AG08395 (cell line): ENCODE results near the gene WDR4.
"Not testable (repeated sequence)": the region's sequence is repeated elsewhere in the genome, so short reads cannot be mapped to it uniquely, and the experiment has no call there.

ENCODE experiments used
- DNase-seq: peaks from one replicate; pipeline ENCODE4 v3.0.0; 2012; ENCODE audit warnings: mixed read lengths, low spot score

Gene WDR4

GRCh38 chr21:42878678-42878992 lies 704 bp downstream of the WDR4 start:
- peak; percentile 15 for DNase-seq

- DNase-seq: not testable (repeated sequence)
Observed at GRCh38 chr21:42875811-42876210, 3.5 kb downstream of the WDR4 start.

DNA sequence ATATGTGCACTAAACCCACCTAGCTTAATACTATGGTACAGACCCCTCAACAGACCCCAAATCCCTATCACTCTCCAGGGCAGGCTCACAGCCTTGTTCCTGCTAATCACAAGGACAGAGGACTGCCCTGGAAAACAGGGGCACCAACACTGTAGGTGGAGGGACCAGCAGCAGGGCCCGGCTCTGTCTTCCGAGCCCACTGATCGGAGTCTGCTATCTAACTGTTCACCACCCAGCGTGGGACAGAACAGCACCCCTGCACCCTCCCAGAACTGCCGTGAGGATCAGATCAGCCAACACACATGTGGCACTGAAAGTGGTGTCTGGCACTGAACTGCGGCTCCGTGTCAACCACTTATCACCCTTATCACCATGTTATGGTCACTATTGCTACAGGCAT lies 6.2 kb downstream of the WDR4 start:
- no peak for DNase-seq

DNA sequence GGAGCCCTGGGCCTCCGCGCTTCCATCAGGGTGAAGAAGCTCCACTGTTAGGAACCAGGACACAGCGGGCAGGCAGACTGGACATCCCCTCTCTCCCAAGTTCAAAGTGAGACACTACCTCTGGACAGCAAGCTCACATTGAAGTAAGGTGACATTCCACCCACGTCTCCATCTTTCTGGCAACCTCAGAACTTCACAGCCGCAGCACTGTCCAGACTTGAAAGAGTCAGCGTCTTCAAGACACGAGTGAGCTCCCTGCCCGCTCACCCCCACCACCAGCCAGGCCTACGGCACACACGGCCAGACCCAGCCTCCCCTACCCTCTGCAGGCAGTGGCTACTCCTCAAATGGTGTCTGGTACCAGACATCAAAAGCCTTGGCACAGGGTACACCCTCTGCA lies 11.1 kb downstream of the WDR4 start:
- no peak for DNase-seq

DNA sequence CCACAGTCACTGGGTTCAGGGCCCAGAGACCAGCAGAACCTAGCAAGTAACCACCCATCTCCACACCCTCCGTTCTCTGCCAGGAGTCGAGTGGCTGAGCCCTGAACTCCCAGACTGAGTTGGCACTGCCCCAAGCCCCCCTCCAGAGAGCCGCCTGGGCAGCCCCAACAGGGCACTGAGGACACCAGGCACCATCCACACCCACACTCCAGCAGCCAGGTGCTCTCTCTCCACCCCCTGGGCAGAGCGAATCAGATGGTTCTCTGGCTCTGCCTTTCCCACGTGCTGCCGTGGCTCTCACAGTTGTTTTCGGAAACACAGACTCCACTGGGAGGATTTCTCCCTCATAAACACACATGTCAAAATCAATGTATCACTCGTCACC lies 13.6 kb downstream of the WDR4 start:
- peak; percentile 52 for DNase-seq

DNA sequence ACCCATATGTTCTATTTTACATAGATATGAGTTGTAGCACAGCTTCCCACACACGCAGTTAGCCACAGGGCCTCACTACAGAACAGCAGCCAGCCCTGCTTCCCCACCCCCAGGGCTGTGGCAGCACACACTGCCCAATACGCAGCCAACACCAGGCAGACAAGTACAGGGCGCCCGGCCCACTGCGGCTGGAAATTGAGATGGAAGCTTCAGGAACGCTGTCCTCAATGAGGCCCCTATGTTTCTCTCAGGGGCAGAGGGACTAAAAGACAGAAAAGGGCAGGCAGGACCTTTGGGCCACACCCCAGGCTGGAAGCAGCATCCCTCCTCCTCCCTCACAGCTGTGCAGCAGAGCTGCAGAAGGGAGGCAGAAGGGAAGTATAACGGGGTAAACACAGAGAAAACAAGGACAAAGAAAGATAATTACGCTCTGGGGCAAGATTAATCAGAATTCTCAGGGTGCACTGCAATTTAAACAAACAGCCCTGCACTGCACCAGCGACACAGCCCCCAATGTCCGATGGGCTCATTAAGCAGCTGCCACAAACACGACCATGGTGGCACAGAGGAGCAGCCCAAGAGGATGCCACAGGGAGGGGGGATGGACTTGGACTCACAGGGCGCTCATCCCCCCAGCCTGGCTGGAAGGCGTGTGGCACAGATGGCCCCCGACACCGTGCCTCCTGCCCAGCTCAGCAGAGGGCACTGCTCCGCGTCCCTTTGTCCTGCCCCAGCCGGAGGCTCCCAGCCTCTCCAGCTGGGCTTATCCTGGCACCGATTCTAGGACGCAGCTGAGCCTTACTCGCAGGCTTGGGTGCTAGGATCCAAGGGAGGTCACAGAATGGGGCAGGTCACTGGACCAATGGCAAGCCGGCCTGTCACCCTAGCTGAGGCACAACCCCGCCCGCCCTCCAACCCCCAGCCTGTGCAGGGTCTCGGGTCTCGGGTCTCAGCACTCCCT lies 14.2 kb downstream of the WDR4 start:
- peak; percentile 17 for DNase-seq

DNA sequence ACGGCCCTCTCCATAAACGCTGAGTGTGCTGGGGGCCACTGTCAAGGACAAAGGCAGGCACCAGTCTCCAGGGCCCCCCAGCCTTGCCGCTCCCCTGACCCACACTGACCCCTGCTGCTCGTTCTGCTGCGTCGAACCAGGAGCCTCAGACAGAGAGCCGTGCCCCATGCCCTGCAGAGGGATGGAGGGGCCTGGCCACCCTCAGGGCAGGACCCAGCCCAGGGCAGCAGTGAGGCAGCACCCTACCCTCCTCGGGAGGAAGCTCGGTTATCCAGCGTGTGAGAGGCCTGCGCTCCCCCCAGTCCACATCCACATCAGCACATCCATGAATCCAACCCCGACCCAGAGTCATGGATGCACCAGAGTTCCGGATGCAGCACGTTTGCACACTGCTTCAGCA lies 15.1 kb downstream of the WDR4 start:
- no peak for DNase-seq

GRCh38 chr21:42863504-42863870 lies 15.9 kb downstream of the WDR4 start:
- DNase-seq: no peak

DNA sequence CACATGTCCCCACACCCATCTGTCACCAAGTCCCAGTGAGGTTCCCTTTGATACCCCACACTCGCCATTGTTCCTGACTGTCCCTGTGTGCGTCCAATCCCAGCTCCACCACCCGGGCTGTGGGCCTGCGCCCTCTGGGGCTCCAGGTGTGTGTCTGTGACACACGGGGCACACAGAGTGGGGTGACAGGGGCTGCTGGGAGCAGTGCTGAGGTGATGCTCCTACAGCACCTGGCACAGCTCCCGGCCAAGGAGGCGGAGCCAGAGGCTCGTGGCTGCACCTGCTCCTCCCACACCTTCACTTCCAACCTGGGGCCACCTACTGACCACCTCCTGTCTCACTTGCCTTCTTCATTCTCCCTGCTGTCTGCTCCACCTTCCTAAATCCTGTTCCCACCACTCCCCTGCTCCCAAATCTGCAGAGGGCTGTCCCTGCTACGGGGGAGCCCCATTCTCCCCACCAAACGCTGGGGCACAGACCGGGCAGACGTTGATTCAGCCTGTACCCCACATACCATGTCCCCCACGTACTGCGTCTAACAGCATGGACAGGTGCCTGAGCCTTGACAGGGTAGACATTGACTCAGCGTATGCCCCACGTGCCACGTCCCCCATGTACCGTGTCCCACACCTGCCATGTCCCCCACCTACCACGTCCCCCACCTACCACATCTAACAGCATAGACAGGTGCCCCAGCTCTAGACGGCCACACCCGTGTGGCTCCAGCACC lies 16.4 kb downstream of the WDR4 start:
- no peak for DNase-seq

- no peak for DNase-seq
Observed at GRCh38 chr21:42861848-42862400, 17.4 kb downstream of the WDR4 start.

- no peak for DNase-seq
Observed at GRCh38 chr21:42861311-42861847, 18.0 kb downstream of the WDR4 start.

DNA sequence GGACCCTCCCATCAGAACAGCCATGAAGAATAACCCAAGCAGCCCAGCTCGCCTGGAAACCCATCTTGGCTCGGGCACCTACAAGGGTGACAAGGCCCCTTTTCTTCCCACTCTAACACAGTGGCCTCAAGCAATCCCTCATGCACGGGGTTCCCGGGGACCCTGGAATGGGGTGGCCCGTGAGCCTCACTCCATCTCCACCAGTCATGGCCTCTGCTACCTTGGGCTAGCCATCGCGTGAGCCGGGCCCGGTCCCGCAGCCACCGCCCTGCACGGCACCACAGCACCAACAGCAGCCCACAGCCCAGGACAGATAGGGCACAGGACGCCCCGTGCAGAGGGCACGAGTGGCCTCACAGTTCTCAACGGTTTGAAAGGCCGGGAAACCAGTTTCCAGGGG lies 19.0 kb downstream of the WDR4 start:
- no peak for DNase-seq

DNA sequence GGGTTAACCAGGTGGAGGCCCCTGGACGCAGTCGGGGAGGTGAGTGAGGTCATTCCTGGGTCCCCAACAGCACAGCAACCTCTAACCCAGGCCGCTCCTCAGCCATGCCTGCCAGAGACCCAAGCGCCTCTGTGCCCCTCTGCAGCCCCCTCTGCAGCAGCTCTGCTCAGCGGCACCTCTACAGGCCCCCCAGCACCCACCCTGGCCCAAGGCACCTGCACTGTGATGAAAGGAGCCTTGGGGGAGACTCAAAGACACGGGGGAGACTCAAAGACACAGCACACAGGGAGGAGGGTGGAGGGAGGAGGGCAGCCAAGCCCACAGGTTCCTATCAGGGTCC lies 19.5 kb downstream of the WDR4 start:
- no peak for DNase-seq

DNA sequence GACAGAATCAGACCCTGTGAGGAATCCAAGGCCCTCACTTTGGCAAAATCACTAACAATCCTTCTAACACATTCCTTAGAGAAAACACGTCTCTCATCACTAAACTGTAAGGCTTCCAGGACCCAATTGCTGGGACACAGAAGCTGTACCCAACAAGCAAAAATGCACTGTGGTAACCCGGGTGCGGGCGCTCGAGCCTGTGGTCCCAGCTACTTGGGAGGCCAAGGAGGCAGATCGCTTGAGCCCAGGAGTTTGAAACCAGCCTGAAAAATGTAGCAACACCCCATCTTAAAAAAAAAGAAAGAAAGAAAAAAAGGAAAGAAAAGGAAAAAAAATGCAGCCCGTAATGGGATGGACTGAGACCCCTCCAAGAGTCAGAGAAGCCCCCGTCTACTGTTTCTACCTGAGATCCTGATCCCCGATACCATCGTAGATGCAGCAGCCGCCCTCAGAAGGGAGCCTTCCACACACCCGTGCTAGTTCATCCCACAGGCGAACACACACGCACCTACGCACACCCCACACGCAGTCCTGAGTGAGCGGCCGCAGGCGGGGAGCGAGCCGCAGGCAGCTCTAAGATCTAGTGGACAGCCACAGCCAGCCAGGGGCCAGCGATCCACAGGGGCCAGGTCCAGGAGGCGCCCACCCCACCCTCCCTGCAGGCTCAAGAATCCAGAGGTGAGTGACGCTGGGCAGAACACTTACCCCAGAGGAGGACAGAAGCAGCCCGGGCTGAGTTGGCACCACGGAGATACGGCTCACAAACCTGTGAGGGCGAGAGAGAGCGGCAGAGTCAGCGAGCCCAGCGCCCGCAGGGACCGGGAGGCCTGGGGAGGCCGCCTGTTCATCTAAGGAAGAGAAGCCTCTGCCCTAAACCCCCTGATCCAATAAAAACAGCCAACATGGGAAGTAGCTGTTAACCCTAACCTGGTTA lies 20.1 kb downstream of the WDR4 start:
- DNase-seq: no peak

DNA sequence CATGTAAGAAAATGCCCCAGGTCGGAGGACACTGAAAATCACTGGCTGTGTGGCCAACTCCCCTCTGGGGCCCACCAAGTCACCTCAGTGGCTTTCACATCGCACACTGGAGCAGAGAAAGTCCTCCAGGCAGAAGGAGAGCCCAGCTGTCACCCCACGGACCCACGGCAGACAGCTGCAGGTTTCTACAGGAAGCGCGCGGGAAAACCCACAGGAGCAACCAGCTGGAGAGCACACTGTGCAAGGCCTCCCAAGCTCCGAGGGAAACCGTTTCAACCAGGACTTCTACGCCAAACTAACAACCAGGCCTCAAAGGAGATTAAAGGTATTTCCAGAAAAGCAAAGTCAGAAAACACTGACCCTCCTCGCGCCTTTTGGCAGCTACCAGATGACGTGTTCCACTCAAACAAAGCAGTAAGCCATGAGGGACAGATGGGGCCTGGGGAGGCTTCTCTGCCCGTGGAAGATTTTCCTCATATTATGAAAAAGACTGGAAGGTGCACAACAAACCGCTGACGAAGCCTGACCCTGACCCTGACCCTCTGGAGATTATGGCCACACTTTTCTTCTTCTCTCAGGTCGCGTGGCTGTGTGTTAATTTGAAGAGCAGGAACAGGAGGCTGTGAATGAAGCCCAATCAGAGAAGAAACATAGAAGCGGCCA lies 21.0 kb downstream of the WDR4 start:
- DNase-seq: no peak

DNA sequence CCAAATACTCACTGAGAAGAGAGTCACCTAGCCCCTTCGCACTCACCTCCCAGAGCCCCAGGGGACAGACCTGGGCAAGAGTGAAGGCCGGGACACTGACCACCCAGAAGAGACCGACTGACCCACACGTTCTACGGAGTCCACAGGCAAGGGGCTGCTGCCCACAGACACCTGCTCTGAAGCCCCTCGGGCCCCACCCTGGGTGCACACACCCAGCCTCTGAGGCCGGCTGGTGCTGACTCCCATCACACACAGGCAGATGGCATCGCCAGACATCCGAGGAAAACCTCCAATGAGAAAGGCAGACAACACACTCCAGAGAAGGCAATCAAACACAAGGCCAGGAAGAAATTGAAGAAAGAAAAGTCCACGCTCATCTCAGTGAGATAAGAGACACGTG lies 22.1 kb downstream of the WDR4 start:
- no peak for DNase-seq

DNA sequence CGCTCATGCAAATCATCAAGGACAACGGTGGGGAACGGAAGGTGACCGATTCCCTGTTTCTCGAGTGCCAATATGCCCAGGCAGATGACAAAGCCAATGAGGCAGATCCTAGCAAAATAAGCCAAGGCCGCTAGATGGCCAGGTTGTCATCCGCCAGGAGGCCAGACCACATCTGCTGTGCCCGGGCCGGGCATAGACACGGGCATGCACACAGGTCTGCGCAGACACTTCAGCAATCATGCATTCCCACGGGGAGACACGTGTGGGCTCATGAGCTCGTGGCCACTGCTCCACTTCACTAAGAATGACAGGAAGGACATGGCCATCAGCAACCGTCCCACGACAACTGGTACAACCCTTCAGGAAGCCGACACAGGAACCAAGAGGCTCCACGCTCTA lies 23.4 kb downstream of the WDR4 start:
- DNase-seq: no peak

DNA sequence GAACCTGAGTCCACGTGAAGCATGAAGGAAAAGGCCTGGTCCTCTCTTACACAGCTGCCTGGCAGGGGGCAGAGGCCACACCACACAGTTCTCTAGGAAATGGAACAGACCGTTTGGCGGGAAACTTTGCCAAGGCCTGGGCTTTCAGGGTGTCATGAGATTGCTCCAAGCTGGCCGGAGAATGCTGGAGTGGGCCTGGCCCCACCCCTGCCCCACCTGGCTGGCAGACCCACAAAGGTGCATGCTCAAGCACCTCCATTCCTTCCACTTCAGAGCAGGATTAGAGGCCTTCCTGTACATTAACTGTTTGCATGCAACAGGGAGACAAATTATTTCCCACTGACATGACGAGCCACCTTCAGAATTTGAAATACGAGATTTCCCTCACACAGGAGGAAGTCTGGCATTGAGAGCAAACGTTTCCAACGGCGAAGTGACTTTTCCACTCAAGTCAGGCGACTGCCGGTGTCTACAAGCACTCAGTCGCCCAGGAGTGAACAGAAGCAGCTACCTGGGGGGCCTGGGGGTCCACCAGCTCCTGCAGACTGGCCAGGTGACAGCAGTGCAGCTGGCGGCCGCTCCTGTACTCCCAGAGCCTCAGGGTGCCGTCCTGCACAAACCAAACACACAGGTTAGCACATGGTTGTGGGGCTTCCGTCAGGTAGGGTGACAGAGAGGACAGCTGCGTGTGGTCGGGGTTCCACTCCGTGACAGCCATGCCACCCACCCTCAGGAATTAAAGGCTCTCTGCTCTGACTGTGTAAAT lies 24.0 kb downstream of the WDR4 start:
- no peak for DNase-seq

- DNase-seq: no peak
Observed at GRCh38 chr21:42854246-42855010, 24.9 kb downstream of the WDR4 start.

DNA sequence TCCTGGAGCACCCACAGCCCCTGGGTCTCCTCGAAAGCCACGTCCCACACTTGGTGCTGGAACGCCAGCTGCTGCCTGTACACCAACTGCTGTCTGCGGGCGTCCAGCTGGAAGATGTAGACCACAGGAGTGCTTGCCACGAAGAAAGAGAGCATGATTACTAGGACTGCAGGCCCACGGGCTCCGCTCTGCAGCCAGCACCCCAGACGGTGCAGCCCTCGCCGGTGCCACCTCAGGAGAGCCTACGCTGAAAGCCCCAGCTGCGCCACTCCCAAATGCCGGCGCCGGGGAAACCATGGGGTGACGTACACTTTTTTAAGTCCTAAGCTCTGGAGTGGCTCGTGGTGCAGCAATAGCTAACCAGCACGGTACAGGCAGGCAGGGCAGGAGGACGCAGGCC lies 25.7 kb downstream of the WDR4 start:
- DNase-seq: no peak
